ENCODE measurements around the gene PLRG1. TPM values are rescaled to one million over a fixed set of nuclear protein-coding genes. Genes with fewer than 3 reads are reported as not detected.
A peak's percentile ranks its signal among the peaks of the same experiment; 100 is the strongest.

Gene PLRG1
- total RNA-seq, 4 donors from 2014 or later: 32.7 to 47.2 (median 36.5) TPM

- WGBS, 2 donors: 88 to 100% methylated on average over 1 of the region's 1 CpG
- H3K4me1 ChIP-seq: no peaks in the 10 kb centered on the region
- TF ChIP-seq EP300 (IDR thresholded peaks at IDR 0.05): no peak
- no peak for TF ChIP-seq POLR2A (IDR thresholded peaks at IDR 0.05)
- TF ChIP-seq CTCF (IDR thresholded peaks at IDR 0.05): no peak
- H3K4me3 ChIP-seq: no peak overlapping the region
- H3K27me3 ChIP-seq: no peaks in the 10 kb centered on the region
- no peak overlapping the region for H3K27ac ChIP-seq
- no peaks in the 10 kb centered on the region for H3K9me3 ChIP-seq
- no peak for DNase-seq (ENCODE audit: low spot score in 2 of 2)
- no peaks in the 10 kb centered on the region for H3K36me3 ChIP-seq
Observed at GRCh38 chr4:154559141-154559493, 8.9 kb upstream of the PLRG1 start.

GRCh38 chr4:154551872-154552686, 1.9 kb upstream of the PLRG1 start:
- Histone ChIP-seq H3K4me1 (peaks cover 0 to 30% (median 8%) of the 10 kb centered on the region in 4 donors), H3K4me3 (no peak overlapping the region), H3K27ac (no peak overlapping the region), H3K36me3 (peaks cover 0 to 5% (median 0%) of the 10 kb centered on the region in 3 donors), H3K27me3 (peaks cover 0 to 2% of the 10 kb centered on the region in 2 donors), H3K9me3 (no peaks in the 10 kb centered on the region)
- DNase-seq (ENCODE audit: low spot score in 2 of 2): peak; percentile 50 to 77
- WGBS, 2 donors: 16 to 21% methylated on average over 6 of the region's 6 CpGs
- TF ChIP-seq EP300 (IDR thresholded peaks at IDR 0.05): no peak
- TF ChIP-seq CTCF (IDR thresholded peaks at IDR 0.05): peak; percentile 60 to 82 (median 79)

- no peak overlapping the region for H3K27ac ChIP-seq
- WGBS, 2 donors: 83 to 89% methylated on average over 4 of the region's 4 CpGs
- peaks cover 0 to 23% (median 8%) of the 10 kb centered on the region in 4 donors for H3K4me1 ChIP-seq
- H3K27me3 ChIP-seq: peaks cover 0 to 2% of the 10 kb centered on the region in 2 donors
- H3K4me3 ChIP-seq: no peak overlapping the region
- no peak for DNase-seq (ENCODE audit: low spot score in 2 of 2)
- no peak for TF ChIP-seq POLR2A (IDR thresholded peaks at IDR 0.05)
- no peak for TF ChIP-seq CTCF (IDR thresholded peaks at IDR 0.05)
- no peak for TF ChIP-seq EP300 (IDR thresholded peaks at IDR 0.05)
- H3K36me3 ChIP-seq: peaks cover 9 to 69% (median 12%) of the 10 kb centered on the region in 3 donors
- H3K9me3 ChIP-seq: no peaks in the 10 kb centered on the region
Observed at GRCh38 chr4:154545689-154546088, 4.5 kb downstream of the PLRG1 start.

- H3K4me1 ChIP-seq: peaks cover 0 to 4% (median 0%) of the 10 kb centered on the region in 4 donors
- H3K36me3 ChIP-seq: peaks cover 9 to 100% (median 22%) of the 10 kb centered on the region in 3 donors
- TF ChIP-seq EP300 (IDR thresholded peaks at IDR 0.05) (no peak), CTCF (IDR thresholded peaks at IDR 0.05) (no peak), POLR2A (IDR thresholded peaks at IDR 0.05) (no peak)
- no peak overlapping the region for H3K27ac ChIP-seq
- no peak overlapping the region for H3K4me3 ChIP-seq
- H3K27me3 ChIP-seq: peaks cover 0 to 2% of the 10 kb centered on the region in 2 donors
- no peak for DNase-seq (ENCODE audit: low spot score in 2 of 2)
- WGBS, 2 donors: 92 to 96% methylated on average over 4 of the region's 4 CpGs
- H3K9me3 ChIP-seq: no peaks in the 10 kb centered on the region
Observed at GRCh38 chr4:154542271-154542879, 7.8 kb downstream of the PLRG1 start.

- Histone ChIP-seq H3K9me3 (no peaks in the 10 kb centered on the region), H3K4me1 (peaks cover 0 to 7% (median 0%) of the 10 kb centered on the region in 4 donors), H3K36me3 (peaks cover 0 to 41% (median 8%) of the 10 kb centered on the region in 3 donors), H3K4me3 (no peak overlapping the region), H3K27me3 (no peaks in the 10 kb centered on the region), H3K27ac (no peak overlapping the region)
- TF ChIP-seq CTCF (IDR thresholded peaks at IDR 0.05) (no peak), EP300 (IDR thresholded peaks at IDR 0.05) (no peak), POLR2A (IDR thresholded peaks at IDR 0.05) (no peak)
- 65 to 69% methylated on average over 1 of the region's 1 CpG for WGBS, 2 donors
- DNase-seq (ENCODE audit: low spot score in 2 of 2): no peak
Observed at GRCh38 chr4:154534296-154534695, 15.9 kb downstream of the PLRG1 start.
